GM19372 (cell line): ENCODE data around the gene APCDD1.

Experiments
- ATAC-seq: cut with Tn5 transposase; IDR thresholded peaks from one replicate; pipeline ENCODE4 v1.9.1; 2021; ENCODE audit warnings: mild to moderate bottlenecking, low read depth, moderate library complexity; ENCODE audit not compliant: unreplicated experiment

Gene APCDD1

DNA sequence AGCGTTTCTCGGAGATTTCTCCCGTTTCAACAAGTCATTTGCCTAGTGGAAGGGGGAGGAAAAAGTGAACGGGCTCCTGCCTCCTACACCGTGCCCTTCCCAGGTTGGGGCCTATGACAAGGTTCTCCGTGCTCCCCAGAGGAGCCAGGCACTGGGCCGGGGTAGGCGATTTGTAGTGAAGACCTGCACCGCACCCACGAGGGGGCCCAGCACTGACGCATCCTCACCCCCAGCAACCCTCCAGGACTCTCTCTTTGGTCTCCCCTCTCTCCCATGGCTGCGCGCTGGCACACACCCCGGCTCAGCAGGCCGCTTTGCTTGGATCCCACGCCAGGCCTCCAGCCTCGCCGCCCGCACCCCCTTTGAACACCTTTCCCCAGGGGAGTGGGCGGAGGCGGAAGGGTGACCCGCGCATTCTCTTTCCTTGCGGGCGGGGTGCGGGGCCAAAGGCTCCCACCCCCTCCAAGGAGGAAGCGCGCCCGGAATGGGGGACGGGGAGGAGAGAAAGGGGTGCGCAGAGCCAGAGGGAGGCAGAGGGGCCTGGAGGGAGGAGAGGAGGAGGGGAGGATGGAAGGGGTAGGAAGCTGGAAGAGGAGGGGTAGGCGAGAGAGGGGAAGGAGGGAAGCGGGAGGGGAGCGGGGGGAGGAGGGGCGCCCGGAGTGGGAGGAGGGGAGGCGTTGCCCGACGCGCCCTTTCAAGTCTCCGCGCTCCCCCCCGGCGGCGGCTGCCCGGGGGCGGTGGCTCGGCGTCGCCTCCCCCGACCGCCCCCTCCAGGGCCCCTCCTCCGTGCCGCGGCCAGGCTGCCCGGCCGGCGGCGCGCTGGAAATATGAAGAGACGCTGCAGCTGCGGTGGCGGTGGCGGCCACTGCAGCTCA is at the start of gene APCDD1:
Gene APCDD1 (plus strand): TSS at position 830 of the 875 bp plus-strand sequence. CDS start 347 bp downstream, outside the sequence.
- ATAC-seq = no peak

DNA sequence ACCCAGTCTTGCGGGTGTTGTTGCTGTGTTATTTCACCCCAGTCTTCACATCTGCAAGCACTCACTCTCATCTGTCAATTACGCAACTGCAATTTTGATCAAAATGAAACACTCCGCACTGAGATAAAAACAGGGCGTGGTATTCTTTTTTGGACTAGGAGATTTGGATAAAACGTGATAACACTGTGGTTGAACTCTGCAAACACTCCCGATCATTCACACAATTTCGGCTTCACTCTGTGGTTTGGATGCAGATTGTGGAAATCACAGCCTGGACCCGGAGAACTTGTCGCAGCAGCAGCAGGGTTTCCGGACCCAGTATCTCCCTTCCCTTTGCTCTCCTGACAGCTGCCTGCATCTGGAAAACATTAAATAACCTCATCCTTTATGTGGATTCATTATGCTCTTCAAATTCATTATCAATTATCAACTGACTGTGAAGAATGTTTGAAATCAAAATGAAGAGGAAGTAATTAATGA is 49.4 kb upstream of the APCDD1 start:
- ATAC-seq = no peak

DNA sequence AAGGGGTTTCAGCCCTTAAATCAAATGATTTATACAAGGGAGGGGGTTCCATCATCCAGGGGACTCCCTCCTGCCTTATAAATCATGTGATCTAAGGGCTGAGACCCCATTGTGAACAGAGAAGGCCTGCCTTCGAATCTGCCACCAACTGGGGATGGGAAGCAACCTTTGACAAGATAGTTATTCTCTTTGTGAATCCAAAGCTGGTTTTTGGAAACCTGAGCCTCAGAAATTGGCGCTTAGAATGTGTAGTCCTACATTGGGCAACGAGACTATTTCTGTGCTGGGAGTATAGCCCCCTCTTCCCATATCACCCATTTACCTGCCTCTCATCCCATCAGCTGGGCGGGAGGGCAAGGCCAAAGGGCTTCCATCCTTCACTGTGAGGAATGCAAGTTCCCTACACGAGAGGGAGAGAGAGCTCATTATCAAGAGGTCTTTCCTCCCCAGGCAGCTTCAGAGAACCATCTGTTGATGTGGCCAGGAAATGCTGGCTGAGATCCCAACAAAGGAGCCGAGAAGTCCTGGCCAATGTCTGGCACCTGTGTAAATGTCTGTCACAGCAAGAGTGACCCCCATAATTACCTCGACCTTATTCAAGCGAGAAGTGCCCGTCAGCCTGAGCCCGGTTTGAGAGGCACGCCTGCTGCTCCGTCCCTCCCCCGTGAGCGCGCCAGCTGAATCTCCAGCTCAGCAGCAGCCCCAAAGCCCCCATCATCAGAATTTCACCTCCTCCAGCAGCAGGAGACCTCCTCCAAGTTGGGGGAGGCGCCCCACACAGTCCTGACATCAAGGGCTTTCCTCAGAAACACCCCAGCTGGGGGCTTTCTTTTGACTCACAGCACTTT is 48.4 kb upstream of the APCDD1 start:
- ATAC-seq = no peak

DNA sequence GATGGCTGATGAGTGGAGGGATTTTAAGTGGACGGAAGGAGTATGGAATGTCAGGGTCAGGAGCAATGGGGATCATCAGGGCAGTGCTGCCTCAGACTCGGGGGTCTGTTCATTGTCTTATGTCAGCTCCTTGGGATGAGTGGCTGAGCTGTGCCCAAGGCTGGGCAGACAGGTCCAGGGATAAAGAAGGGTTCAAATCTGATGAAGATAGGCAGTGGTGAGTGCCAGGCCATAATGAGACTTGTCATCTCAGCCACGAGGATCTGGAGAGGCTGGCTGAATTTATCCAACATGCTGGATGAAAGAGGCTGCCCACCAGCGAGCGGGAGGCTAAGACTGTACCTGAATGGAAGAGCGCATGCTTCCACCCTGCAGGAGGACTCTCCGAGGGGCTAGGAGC is 46.3 kb upstream of the APCDD1 start:
- no peak for ATAC-seq

DNA sequence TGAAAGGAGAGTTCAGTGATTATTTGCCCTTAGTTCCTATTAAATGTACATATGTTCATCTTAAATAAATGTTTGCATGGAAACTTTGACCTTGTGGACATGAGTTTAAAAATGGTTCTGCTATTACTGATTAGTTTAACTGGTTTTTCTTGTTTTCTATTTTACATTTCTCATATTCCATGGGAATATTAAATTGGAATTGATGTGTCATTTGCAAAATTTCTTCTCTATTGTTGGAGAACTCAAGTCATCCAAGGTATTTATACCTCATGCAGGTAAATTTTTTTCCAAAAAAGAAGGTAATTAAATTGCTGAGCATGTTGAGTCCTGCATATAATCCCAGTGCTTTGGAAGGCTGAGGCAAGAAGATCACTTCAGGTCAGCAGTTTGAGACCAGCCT is 45.4 kb upstream of the APCDD1 start:
- ATAC-seq = no peak

DNA sequence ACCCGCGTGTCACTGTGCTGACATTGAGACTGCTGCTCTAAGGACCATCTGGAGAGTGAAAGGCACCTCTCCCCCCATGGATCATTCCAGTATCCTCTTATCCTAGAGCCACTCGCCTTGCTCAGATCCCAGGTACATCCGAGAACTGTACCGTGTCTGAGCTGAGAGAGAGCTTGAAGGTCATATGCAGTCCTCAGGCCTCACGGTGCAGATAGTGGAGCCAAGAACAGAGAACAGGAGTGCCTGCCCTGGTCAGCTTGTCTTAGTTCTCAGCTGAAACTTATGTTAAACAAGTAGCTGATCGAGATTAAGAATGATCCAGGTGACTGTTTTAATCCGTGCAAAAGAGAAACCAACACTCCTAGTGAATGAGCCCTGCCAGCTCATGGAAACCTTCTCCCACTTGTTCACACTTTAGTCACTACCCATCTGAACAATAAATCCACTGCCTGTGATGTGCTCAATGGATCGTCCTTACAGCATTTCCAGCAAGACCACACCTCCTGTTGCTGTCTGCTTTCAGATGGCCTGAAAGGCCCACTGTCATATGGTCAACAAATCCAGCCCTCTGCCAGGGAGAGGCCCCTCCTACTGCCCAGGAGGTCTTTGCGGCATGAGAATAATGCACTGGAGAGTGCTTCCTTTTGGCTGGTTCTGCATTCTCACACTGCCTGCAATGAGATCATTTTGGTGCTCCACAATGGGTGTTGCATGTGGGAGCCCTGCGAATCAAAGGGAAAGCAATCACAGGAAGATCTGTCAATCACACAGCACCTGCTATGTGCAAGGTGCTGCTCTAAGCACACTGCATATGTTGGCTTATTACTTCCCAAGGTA is 43.7 kb upstream of the APCDD1 start:
- no peak for ATAC-seq

DNA sequence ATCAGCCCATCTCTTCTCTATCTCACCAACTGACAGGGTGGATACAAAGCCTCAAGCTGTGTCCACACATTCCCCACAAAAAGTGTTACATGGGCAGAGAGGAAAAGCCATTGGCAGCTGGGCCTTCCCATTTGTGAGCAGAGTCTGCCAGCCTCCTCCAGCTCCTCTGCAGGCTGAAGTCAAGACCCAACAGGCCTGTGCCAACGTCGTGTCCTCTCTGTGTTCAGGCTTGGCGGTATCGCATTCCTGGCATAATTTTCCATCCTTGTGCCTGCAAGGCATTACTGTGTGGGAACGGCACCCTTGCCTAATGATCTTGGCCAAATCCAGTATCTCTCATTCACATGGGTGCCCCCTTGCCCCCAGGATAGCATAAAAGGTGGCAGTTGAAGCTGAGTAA is 41.5 kb upstream of the APCDD1 start:
- no peak for ATAC-seq

DNA sequence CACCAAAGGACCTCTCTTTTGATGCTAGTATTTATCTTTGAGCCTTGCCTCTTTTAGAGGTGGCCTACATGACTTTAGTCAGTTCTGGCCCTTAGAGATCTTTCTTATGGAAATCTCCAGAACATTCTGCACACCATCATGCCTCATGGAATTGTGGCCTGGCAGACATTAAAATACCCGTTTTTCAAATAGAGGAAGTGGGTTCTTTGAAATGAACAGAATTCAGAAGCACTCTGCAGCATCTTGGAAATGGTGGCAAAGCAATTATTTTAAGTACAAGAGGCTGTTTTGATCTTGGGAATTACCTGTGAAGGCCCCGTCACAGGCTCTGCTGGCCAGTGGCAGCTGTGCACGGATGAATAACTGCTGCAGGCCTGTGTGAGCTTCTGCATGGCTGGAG is 40.7 kb upstream of the APCDD1 start:
- ATAC-seq = no peak

DNA sequence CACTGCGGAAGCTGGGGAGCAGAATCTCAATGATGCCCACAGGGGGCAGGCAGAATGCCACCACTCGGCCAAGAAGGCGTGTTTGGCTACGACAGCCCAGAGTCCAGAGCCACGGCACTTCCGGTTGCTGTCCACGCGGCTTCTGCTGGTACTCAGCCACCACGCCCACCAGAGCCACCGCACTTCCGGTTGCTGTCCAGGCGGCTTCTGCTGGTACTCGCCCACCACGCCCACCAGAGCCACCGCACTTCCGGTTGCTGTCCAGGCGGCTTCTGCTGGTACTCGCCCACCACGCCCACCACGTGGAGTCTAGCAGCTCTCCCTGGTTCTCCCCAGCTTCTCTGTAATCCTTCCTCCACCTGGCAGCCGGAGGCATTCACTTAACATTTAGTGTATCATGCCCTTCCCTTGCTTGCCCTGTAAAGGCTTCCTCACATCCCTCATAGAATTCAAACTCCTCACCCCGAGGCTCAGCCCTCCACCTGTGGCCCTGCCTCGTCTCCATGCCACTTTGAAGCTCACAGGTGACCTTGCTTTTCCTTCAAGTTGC is 40.1 kb upstream of the APCDD1 start:
- no peak for ATAC-seq

DNA sequence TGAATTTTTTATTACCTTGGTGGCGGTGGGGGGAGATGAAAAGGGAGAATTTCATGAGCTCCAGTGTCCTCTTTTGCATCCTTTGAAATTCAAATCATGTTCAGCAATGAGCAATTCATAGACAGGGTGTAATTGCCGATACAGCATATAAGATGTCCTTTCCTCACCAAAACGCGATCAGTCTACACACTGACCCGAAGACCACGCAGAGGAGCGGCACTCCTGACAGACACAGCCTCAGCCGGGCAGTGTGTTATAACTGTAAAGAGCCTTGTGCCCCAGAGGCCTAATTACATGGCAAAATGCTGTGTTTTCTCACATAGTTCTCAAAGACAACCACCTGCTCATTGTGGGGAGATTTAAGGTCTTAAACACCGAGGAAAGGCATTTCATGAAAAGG is 38.4 kb upstream of the APCDD1 start:
- ATAC-seq = no peak

DNA sequence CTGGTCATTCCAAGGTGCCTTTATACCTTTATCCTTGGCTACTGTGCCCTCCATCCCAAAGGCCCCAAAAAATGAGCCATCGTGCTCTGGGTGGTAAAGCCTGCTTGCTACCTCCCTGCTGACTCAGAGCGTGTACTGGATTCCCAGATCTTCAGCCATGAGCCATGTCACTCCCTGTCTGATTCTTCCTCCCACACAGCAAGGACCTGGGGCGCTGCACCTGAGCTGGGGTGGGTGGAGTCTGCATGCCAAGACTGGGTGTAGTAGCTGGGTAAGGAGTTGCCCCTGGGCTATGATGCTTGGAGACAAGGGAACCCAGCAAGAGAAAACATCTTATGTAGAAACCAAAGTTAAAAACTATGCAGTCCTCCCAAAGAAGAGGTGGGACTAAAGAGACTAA is 37.2 kb upstream of the APCDD1 start:
- no peak for ATAC-seq

DNA sequence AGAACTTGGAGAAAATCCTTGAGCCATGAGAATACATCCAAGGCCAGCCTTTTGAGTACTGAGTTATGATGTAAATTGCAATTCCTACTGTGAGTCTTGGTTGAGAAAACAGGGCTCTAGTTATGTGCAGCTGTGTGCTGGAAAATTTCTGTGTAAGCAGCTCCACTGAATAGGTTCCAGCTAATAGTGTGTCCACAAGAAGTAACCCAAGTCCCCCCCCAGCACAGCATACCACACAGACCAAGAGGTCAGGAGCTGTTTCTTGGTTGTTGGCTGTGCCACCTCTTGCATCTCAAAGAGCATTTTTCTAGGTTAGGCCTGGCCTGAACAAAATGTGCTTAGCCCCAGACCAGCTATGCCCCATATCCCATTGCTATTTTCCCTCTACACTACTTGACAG is 36.8 kb upstream of the APCDD1 start:
- no peak for ATAC-seq

DNA sequence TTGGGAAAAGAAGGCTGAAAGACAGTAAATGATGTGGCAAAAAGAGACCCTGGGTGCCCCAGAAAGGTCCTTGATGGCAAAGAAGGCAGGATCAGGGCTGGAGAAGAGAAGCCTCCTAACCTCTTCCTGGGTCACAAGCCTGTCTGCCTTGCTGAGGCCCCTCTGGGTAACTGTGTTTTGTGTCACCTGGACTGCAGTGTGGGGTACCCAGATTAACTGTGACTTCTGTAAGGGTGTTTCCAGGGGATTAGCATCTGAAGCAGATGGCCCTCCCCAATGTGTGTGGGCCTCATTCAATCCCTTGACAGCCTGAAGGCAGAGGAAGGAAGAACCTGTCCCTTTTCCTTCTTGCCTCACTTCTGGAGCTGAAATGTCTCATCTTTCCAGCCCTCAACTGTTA is 35.6 kb upstream of the APCDD1 start:
- ATAC-seq = no peak

DNA sequence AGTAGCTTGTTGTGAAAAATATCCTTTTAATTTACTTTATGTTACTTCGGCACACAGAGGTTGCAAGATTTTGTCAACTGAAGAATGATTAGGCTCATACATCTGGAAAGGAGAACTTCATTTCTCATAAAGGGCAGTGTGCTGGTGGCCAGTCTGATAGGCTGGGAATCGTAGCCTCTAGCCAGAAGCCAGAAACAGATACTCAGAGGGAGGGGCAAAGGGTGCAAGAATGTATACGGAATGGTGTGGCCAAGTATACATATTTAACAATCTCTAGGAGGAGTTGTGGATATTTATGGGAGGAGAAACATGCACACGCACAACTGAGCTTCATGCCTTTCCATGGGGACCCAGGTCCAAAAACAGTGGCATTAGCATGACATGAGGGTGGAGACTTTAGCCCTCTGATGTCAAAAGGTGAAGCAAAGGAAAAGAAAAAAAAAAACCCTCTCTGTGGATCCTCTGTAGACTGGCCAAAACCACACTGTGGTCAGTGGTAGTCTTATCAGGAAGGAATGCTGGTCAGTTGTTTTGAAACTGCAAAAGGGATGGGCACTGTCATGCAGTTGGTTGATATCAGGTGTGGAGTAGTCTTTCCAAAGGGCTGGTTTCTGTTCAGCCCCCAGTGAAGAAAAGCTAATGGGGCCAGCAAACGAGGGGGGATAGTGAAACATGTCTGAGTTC is 34.9 kb upstream of the APCDD1 start:
- ATAC-seq = no peak

DNA sequence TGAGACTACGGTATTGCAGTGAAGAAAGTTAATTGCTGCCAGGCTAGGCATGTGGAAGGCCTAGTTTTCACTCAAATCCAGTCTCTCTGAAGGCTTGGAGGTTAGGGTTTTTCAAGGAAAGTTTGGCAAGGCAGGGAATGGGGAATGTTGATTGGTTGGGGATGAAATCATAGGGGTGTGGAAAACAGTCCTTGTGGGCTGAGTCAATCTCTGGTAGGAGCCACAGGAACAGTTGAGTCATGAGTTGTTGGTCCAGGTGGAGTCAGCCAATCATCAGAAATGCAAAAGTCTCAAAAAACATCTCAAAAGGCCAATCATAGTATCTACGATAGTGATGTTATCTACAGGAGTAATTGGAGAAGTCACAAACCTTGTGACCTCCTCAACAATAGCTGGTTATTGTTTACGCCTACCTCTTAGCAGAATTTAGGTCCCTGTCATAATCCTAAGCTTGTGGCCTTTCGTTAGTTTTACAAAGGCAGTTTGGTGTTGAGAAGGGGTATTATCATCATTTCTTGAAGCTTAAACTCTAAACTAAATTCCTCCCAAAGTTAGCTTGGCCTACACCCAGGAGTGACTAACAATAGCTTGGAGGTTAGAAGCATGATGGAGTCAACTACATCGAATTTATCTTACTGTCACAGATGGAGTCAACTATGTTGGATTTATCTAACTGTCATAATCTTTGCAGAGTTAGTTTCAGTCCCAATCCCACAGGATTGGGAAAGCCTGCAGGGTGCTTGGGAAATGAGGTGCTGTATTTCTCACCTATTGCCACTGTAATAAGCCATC is 33.7 kb upstream of the APCDD1 start:
- no peak for ATAC-seq

DNA sequence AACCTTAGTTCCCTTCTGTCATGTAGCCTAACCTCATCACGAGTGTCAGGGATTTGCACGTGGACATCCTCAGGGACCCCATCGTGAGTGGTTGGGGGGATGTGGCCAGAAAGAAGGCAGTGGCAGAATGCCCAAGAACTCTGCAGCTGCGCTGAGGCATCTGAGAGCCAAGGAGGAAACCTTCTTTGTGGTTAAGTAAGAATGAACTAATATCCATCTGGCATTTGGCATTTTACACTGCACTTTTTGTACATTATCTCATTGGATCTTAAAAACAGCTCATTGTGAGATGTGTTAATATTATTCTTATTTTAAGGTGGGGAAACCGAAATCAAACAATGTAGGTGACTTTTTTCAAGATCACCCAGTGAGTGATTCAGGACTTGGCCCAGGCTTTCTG is 32.6 kb upstream of the APCDD1 start:
- no peak for ATAC-seq

DNA sequence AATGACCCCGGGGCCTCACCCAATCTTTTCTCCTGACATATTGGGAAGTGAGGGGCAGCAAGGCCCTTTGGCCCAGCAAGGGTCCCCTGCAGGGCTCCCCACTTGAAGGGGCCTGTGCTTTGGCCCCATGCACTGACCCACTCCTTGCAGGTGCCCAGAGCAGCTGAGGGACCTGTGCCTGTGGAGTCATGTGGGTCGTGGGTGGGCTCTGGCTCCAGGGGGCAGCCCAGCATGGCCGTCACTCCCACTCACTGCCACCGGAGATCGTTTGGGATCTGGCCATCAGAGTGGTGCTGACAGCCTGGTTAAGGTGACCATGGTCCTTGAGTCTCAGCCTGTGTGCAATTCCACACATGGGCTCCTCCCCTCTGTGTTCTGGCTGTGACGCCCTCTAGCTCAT is 31.7 kb upstream of the APCDD1 start:
- no peak for ATAC-seq

DNA sequence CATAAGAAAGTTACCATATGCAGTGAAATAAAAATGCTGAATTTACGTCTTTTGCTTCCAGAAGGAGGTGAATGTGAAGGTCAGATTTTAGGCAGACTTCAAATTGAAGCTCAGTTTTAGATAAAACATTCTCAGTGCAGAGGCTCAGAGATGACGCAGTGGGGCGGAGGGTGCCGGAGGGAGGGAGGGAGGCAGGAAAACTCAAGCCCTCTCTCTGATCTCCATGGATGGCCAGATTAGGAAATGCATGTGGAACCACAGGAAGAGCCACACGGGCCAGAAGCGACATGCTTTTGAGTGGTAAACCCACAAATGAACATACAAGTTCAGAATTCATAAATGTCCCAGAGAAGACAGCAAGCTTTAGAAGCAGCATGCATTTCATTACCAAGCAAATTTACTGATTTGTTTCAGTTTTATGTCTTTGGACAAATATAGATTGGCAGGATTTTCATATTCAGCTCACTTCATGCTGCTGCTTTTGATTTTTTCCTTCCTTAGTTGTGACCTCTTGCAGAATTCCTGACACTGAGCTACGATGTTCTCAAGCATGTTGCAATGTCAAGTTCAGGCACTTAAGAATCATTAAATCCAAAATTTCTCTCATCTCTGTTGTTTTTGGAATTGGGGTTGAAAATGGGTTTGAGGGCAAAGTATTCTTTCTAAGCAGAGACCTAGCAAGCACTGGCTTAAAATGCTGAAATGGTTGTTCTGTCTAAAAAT is 29.7 kb upstream of the APCDD1 start:
- ATAC-seq = no peak
